Heart right ventricle (tissue), 16 donors: Measurements from ENCODE around the gene TMEM53. TPM values are rescaled to one million over a fixed set of nuclear protein-coding genes. Genes with fewer than 3 reads are reported as not detected.

Source experiments
- ATAC-seq, 8 donors: fragments of 200-7000 bp; cut with Tn5 transposase; one replicate each; pipeline ENCODE4 v1.9.1; 2020; ENCODE audit warnings: mild to moderate bottlenecking in 8 of 8, moderate library complexity in 8 of 8, moderate number of reproducible peaks in 1 of 8
- DNase-seq, 2 donors: peaks; one replicate each; pipeline ENCODE4 v3.0.0-alpha.2; 2020
- H3K27ac ChIP-seq, 10 donors: fragments of 200-600 bp; sonication (generic) in 2 of 10; one replicate each; pipeline versions ENCODE4 v1.5.0 to v1.8.0; 2020 to 2022; ENCODE audit warnings: mild to moderate bottlenecking in 3 of 10
- H3K27me3 ChIP-seq, 7 donors: fragments of 200-600 bp; one replicate each; pipeline ENCODE4 v1.8.0; 2021 to 2022; ENCODE audit warnings: mild to moderate bottlenecking in 2 of 7
- H3K36me3 ChIP-seq, 9 donors: fragments of 200-600 bp; sonication (generic) in 1 of 9; one replicate each; pipeline versions ENCODE4 v1.5.0 to v1.8.0; 2020 to 2022; ENCODE audit warnings: mild to moderate bottlenecking in 2 of 9
- H3K4me1 ChIP-seq, 9 donors: fragments of 200-600 bp; sonication (generic) in 1 of 9; one replicate each; pipeline versions ENCODE4 v1.5.0 to v1.8.0; 2020 to 2022; ENCODE audit warnings: mild to moderate bottlenecking in 4 of 9
- H3K4me3 ChIP-seq, 10 donors: fragments of 200-600 bp; sonication (generic) in 2 of 10; one replicate each; pipeline versions ENCODE4 v1.5.0 to v1.8.0; 2020 to 2022; ENCODE audit warnings: mild to moderate bottlenecking in 7 of 10, moderate library complexity in 2 of 10
- H3K9me3 ChIP-seq, 11 donors: fragments of 200-600 bp in 10 of 11; sonication (generic) in 2 of 11; one replicate each; pipeline versions ENCODE4 v1.5.0 to v1.8.0; 2013 to 2022; ENCODE audit warnings: mild to moderate bottlenecking in 2 of 11, control low read depth in 1 of 11, moderate library complexity in 1 of 11
- WGBS, 2 donors: extraction: QIAGEN DNeasy Blood & Tissue Kit; methylation state at CpG; one replicate each; pipeline ENCODE4 v1.1.7; 2013; ENCODE audit warnings: inconsistent platforms in 1 of 2; 5-methylcytosine and 5-hydroxymethylcytosine counted together
- intact Hi-C, 10 donors: fragments of 100-400 bp; cut with DNase I; formaldehyde crosslinking; loops; one replicate each; pipeline versions ENCODE4 v1.11.1 to v1.14.2; 2022
- polyA plus RNA-seq, 2 donors: library from polyadenylated mRNA; stranded (reverse); fragments of 200-250 nt; gene quantifications; one replicate each; pipeline ENCODE4 v1.2.3, GENCODE V29; 2013
- total RNA-seq, 10 donors: library from RNA; stranded (reverse); fragmentation: NEBNext Ultra II Directional in 3 of 10; extraction: Animal tissue kit (Norgen Biotek cat#: 25700) in 3 of 10; gene quantifications; one replicate each; pipeline versions ENCODE4 v1.2.1 to v1.2.4, GENCODE V29; 2021 to 2023
- TF ChIP-seq, protein P1 (sequence below), 9 donors: fragments of 200-600 bp; sonication (generic) in 2 of 9; IDR thresholded peaks; one replicate each; pipeline versions ENCODE4 v1.5.0 to v1.8.0; 2021 to 2022; ENCODE audit warnings: antibody characterized with exemption in 9 of 9, mild to moderate bottlenecking in 5 of 9, moderate library complexity in 1 of 9
- donor health status: Arrhythmogenic right ventricular cardiomyopathy.
- donor health status: ischemic (EF 13 %, LVEDD 7.1; RV severe dilation, severe dysfunction).
- donor health status: healthy with polysubstance abuse.
- donor health status: DM: no; HTN: yes; CAD: no.
- donor health status: DM: no; HTN: no; CAD: no.
- donor health status: ischemic (EF 25% LVEDD 6.9; RV normal size, moderate dysfunction).
- donor health status: ischemic (EF 25% LVEDD 5.7; RV mildly dilated, moderate dysfunction).
- donor health status: healthy.
- donor health status: DM: yes; HTN: yes; CAD: no.
- donor health status: Ischemic cardiomyopathy.
- donor health status: ischemic (EF 35%, LVEDD 5.7; RV mildly dilated, moderate dysfunction).
- donor health status: nonischemic (EF 11% LVEDD 7.7; RV severe dilation, severe dysfunction).
- donor health status: DM: yes; HTN: yes; CAD: no.
- donor health status: PGD.
- donor health status: ischemic (EF 29% LVEDD 5.4; RV normal size, mild dysfunction).
- donor health status: nonischemic (EF 23%, LVEDD 6.1; RV moderate dilation, normal function).

Gene TMEM53
- total and polyA plus RNA-seq, 12 donors = 6.6 to 21.0 (median 12.2) TPM

DNA sequence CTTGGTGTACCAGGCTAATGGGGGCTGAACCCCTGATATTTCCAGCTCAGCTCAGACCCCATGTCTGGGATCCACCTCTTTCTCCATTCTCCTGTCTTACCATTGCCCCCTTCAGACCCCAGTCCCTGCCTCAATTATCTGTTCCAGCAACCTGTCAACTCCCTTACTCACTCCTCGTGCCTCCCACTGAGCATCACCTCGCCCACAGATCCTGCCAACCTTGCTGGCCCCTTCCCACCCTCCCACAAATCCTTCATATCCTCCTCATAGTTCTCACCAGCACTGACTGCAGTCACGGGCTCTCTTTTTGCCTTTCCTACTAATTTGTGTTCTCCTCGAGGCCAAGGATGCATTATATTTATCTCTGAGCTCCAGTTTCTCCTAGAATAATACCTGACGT lies 62.9 kb downstream of the TMEM53 start:
- Histone ChIP-seq H3K27ac (no peak overlapping the region), H3K4me3 (no peak overlapping the region), H3K27me3 (peaks cover 0 to 42% (median 4%) of the 10 kb centered on the region in 7 donors), H3K36me3 (no peaks in the 10 kb centered on the region), H3K4me1 (no peaks in the 10 kb centered on the region), H3K9me3 (no peaks in the 10 kb centered on the region)
- ATAC-seq (no peak), DNase-seq (no peak)
- WGBS, 2 donors = 68 to 69% methylated on average over 5 of the region's 5 CpGs
- intact Hi-C loops = no loop called here
- TF ChIP-seq, protein P1, sequence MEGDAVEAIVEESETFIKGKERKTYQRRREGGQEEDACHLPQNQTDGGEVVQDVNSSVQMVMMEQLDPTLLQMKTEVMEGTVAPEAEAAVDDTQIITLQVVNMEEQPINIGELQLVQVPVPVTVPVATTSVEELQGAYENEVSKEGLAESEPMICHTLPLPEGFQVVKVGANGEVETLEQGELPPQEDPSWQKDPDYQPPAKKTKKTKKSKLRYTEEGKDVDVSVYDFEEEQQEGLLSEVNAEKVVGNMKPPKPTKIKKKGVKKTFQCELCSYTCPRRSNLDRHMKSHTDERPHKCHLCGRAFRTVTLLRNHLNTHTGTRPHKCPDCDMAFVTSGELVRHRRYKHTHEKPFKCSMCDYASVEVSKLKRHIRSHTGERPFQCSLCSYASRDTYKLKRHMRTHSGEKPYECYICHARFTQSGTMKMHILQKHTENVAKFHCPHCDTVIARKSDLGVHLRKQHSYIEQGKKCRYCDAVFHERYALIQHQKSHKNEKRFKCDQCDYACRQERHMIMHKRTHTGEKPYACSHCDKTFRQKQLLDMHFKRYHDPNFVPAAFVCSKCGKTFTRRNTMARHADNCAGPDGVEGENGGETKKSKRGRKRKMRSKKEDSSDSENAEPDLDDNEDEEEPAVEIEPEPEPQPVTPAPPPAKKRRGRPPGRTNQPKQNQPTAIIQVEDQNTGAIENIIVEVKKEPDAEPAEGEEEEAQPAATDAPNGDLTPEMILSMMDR (IDR thresholded peaks at IDR 0.05) = no peak

DNA sequence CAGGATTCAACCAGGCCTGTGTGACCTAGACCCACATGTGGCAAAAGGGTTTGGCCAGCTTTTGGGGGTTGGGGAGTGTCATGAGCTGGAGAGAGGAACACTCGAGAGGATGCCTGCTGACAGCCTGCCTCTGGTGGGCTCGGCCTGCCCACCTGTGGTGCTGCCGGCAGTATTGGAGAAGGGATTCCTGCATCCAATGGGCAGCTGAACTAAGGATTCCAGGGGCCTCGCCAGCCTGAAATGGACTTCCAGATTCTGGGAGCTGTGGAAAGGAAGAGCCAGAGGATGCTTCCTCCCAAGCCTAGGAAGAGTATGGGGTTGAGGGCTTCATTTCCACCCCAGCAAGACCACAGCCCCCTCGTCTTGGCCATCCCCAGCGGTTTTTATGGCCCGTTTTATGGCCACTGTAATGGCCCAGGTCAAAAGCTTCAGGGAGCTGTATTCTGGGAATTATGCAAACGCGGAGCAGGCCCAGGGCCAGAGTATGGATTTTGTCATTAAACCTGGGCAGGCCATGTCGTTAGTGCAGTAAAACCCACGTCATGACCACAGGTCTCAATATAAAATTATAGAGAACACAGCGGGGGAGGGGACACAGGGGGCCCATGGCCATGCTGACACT lies 63.6 kb downstream of the TMEM53 start:
- H3K4me1 ChIP-seq = no peaks in the 10 kb centered on the region
- H3K36me3 ChIP-seq = no peaks in the 10 kb centered on the region
- WGBS, 2 donors = 70 to 77% methylated on average over 12 of the region's 12 CpGs
- TF ChIP-seq, protein P1 (IDR thresholded peaks at IDR 0.05) = no peak
- no peak overlapping the region for H3K4me3 ChIP-seq
- no peak overlapping the region for H3K27ac ChIP-seq
- no peaks in the 10 kb centered on the region for H3K9me3 ChIP-seq
- intact Hi-C loops = no loop called here
- ATAC-seq = no peak
- DNase-seq = no peak
- H3K27me3 ChIP-seq = peaks cover 0 to 35% (median 4%) of the 10 kb centered on the region in 7 donors

DNA sequence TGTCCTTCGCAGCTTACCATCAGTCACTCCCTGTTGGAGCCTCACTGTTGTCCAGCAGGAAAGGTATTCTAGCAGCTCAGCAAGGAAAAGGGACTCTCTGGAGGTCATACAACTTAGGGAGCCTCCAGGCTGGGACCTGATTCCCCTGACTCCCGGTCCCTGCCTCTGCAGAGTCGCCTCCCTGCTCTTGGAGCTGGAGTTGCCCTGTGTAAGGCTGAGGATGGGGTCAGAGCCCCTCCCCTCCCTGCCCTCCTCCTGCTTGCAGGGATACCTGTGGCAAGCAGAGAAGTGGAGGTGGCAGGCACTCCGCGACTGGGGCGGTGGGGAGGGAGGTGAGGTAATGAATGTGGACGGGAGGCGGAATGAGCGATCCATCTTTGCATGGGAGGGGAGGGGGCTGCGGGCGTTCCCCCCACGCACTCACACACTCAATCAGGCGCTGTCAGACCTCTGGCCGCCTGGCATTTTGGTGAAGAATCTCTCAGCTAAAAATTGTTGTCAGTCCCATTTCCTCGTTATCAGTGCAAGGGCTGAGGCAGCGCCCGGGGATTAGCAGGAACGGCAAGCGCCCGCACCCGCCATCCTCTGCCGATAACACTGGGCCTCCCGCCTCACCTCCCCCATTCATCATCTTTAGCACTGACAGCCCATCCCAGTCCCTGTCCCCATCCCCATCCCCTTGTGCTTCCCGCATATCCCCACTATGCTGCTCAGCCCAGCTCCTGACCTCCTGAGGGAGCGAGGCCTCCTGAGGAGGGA lies 64.3 kb downstream of the TMEM53 start:
- Histone ChIP-seq H3K4me3 (no peak overlapping the region), H3K4me1 (no peaks in the 10 kb centered on the region), H3K9me3 (no peaks in the 10 kb centered on the region), H3K27ac (no peak overlapping the region), H3K36me3 (no peaks in the 10 kb centered on the region), H3K27me3 (peaks cover 0 to 30% (median 4%) of the 10 kb centered on the region in 7 donors)
- intact Hi-C loops = loop anchor here in 8 of 10 donors (1.0 to 2.0 kb wide), 2 partner anchors 43 kb away; no protein-coding TSS in a partner anchor
- TF ChIP-seq, protein P1 (IDR thresholded peaks at IDR 0.05) = peak in 1 of 9 donors; percentile 1
- ATAC-seq (peak in 1 of 8 donors; percentile 31), DNase-seq (no peak)
- 59 to 71% methylated on average over 25 of the region's 25 CpGs for WGBS, 2 donors

DNA sequence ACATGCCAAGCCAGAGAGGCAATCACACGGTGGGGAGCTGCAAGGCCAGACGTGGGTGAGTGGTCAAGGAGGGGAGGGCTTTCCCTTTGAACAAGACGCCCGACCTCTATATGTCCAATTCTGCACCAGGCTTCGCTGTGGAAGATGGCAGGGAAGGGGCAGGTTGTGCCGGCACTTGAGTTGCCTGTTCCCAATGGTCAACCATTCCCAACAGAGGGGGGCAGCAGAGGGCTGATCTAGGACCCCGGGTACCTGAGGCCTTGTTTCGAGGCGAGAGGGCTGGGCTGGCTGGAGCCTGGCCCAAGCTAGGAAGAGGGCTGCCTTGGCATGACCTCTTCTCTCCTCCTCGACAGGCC lies 64.9 kb downstream of the TMEM53 start:
- Histone ChIP-seq H3K27ac (no peak overlapping the region), H3K4me1 (no peaks in the 10 kb centered on the region), H3K27me3 (peaks cover 0 to 24% (median 4%) of the 10 kb centered on the region in 7 donors), H3K36me3 (no peaks in the 10 kb centered on the region), H3K9me3 (no peaks in the 10 kb centered on the region), H3K4me3 (no peak overlapping the region)
- WGBS, 2 donors = 42% methylated on average over 10 of the region's 10 CpGs
- ATAC-seq = peak in 7 of 8 donors; percentile 66 to 88 (median 74)
- intact Hi-C loops = loop anchor here in 8 of 10 donors (1.0 to 2.0 kb wide), 2 partner anchors 43 to 44 kb away; no protein-coding TSS in a partner anchor
- DNase-seq = peak; percentile 48 to 52
- TF ChIP-seq, protein P1 (IDR thresholded peaks at IDR 0.05) = peak; percentile 25 to 65 (median 56)
